ENCODE data around the gene DCC. TPM values are rescaled to one million over a fixed set of nuclear protein-coding genes. Genes with fewer than 3 reads are reported as not detected.

The DCC gene
- total and polyA plus RNA-seq, 2 experiments from 2014 or later, result not detected

DNA sequence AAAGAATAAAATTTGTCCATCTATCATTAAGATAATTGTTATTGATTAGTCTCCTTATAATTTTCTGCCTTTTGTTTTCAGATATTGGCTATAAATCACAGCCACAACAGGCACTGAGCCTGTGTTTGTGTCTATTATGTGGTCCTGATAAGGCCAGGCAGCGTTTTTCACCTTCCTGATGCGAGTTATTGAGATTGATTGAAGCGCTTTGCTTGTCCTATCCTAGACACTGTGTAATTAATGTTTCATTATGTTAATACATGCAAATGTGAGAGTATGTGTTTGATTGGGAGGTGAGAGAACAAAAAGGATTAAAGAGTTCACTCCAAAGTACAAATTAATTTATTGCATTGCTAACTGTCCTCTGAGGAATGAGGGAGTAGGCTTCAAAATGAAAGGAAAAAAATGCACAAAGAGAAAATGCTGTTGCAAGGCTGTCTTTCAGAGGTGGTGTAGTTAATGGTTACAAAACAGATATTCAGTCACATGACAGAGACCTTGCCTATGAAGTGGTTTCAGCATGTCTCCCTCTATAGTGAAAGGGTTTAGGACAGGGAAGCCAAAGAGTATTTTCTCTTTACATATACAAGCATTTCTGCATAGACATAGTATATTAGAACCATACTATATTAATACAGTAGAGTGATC, 391.1 kb downstream of the DCC start:
- H3K4me2 ChIP-seq (ENCODE audit: unreplicated experiment), result no peak overlapping the region
- DNase-seq, result no peak
- 32 to 52% methylated on average over 3 of the region's 3 CpGs for WGBS, 2 experiments (ENCODE audit: low coverage in 1 of 2, low lambda C conversion rate in 2 of 2, missing lambda C conversion rate in 2 of 2)
- H3K36me3 ChIP-seq (ENCODE audit: low read depth), result no peaks in the 10 kb centered on the region
- no peaks in the 10 kb centered on the region for H3K27me3 ChIP-seq (replicated peaks; ENCODE audit: insufficient read depth)
- H3K4me3 ChIP-seq, result no peak overlapping the region
- H3F3A ChIP-seq (ENCODE audit: insufficient read depth), result no peaks in the 10 kb centered on the region
- TF ChIP-seq EZH2 (IDR thresholded peaks at IDR 0.05; ENCODE audit: insufficient read depth, poor library complexity, severe bottlenecking), result no peak
- in situ Hi-C loops (cut with MboI), result no loop called here
- H2AFZ ChIP-seq, result no peak overlapping the region
- H3K9me2 ChIP-seq (ENCODE audit: insufficient read depth), result no peaks in the 10 kb centered on the region
- H3K4me1 ChIP-seq (ENCODE audit: insufficient read depth), result no peaks in the 10 kb centered on the region
- H3K9ac ChIP-seq, result no peak overlapping the region
- H3K27ac ChIP-seq, result no peak overlapping the region
- no peaks in the 10 kb centered on the region for H3K79me2 ChIP-seq (ENCODE audit: insufficient read depth)
- H4K20me1 ChIP-seq (ENCODE audit: insufficient read depth), result no peaks in the 10 kb centered on the region
- H3K9me3 ChIP-seq (ENCODE audit: low read depth), result no peaks in the 10 kb centered on the region

DNA sequence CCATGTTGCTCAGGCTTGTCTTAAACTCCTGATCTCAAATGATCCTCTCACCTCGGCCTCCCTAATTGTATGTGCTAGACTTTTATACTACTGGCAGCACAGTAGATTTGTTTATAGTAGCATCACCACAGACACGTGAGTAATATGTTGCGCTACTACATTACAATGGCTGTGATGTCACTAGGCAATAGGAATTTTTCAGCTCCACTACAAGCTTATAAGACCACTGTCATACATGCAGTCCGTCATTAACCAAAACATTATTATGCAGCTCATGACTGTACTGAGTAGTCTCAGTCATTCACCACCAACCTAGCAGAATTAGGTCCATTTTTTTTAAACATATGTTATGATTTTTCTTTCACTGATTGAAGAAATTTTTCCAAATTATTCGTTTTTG, 398.9 kb downstream of the DCC start:
- Histone ChIP-seq H3K27ac (no peak overlapping the region), H3K9me3 (ENCODE audit: low read depth) (no peaks in the 10 kb centered on the region), H3K4me1 (ENCODE audit: insufficient read depth) (no peaks in the 10 kb centered on the region), H3K36me3 (ENCODE audit: low read depth) (no peaks in the 10 kb centered on the region), H3K9me2 (ENCODE audit: insufficient read depth) (no peaks in the 10 kb centered on the region), H4K20me1 (ENCODE audit: insufficient read depth) (no peaks in the 10 kb centered on the region), H3K9ac (no peak overlapping the region), H3K4me2 (ENCODE audit: unreplicated experiment) (no peak overlapping the region), H2AFZ (no peak overlapping the region), H3K79me2 (ENCODE audit: insufficient read depth) (no peaks in the 10 kb centered on the region), H3K4me3 (no peak overlapping the region), H3K27me3 (replicated peaks; ENCODE audit: insufficient read depth) (no peaks in the 10 kb centered on the region), H3F3A (ENCODE audit: insufficient read depth) (no peaks in the 10 kb centered on the region)
- no peak for DNase-seq
- 23 to 34% methylated on average over 5 of the region's 5 CpGs for WGBS, 2 experiments (ENCODE audit: low coverage in 1 of 2, low lambda C conversion rate in 2 of 2, missing lambda C conversion rate in 2 of 2)
- TF ChIP-seq EZH2phosphoT487 (IDR thresholded peaks at IDR 0.05; ENCODE audit: insufficient read depth, low read depth), result no peak
- no peak for TF ChIP-seq EZH2 (IDR thresholded peaks at IDR 0.05; ENCODE audit: insufficient read depth, poor library complexity, severe bottlenecking)
- in situ Hi-C loops (cut with MboI), result no loop called here

DNA sequence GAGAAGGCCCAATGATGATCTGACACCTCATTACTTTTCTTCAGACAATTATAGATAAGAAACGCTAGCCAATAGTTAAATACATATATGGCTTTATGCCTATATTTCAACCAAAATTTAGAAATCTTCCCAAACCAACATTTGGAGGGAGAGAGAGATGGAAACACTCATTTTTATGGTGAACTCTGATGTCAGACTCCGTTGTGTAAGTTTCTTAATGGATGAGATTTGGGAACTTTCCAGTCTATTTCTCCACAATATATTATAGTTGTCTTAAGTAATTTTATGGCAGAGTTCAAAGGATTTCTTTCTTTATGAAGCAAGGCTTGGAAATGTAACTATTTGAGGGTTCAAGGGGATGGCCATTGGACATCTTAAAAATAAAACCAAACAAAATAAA, 407.0 kb downstream of the DCC start:
- H3K27me3 ChIP-seq (replicated peaks; ENCODE audit: insufficient read depth), result no peaks in the 10 kb centered on the region
- WGBS, 2 experiments (ENCODE audit: low coverage in 1 of 2, low lambda C conversion rate in 2 of 2, missing lambda C conversion rate in 2 of 2), result 15 to 30% methylated on average over 2 of the region's 2 CpGs
- no peaks in the 10 kb centered on the region for H3K9me3 ChIP-seq (ENCODE audit: low read depth)
- TF ChIP-seq EZH2 (IDR thresholded peaks at IDR 0.05; ENCODE audit: insufficient read depth, poor library complexity, severe bottlenecking) (no peak), EZH2phosphoT487 (IDR thresholded peaks at IDR 0.05; ENCODE audit: insufficient read depth, low read depth) (no peak)
- no peaks in the 10 kb centered on the region for H3K36me3 ChIP-seq (ENCODE audit: low read depth)
- no peak overlapping the region for H3K4me2 ChIP-seq (ENCODE audit: unreplicated experiment)
- no peaks in the 10 kb centered on the region for H3K9me2 ChIP-seq (ENCODE audit: insufficient read depth)
- H3K79me2 ChIP-seq (ENCODE audit: insufficient read depth), result no peaks in the 10 kb centered on the region
- no peaks in the 10 kb centered on the region for H3F3A ChIP-seq (ENCODE audit: insufficient read depth)
- no peak for DNase-seq
- H2AFZ ChIP-seq, result no peak overlapping the region
- no peak overlapping the region for H3K27ac ChIP-seq
- in situ Hi-C loops (cut with MboI), result no loop called here
- no peaks in the 10 kb centered on the region for H3K4me1 ChIP-seq (ENCODE audit: insufficient read depth)
- no peak overlapping the region for H3K9ac ChIP-seq
- no peaks in the 10 kb centered on the region for H4K20me1 ChIP-seq (ENCODE audit: insufficient read depth)
- H3K4me3 ChIP-seq, result no peak overlapping the region

DNA sequence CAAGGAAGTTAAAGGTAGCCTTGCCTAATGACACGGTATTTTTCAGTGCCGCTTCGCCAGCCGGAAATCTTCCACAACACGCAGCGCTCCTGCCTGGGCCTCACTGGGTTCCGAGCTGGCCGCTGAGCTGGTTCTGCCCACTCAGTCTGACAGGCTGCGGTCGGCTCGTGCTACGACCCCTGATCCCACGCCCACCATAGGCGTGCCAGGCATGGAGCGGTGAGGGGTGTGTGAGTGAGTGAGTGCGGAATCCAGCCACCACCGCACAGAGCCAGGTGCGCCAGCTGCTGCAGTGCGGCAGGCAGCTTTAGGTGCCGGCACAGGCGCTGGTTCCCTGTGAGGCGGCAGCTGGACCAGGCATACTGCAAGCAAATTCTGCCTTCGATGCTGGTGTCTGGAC, 407.9 kb downstream of the DCC start:
- DNase-seq, result no peak
- no peaks in the 10 kb centered on the region for H3K9me2 ChIP-seq (ENCODE audit: insufficient read depth)
- H3F3A ChIP-seq (ENCODE audit: insufficient read depth), result no peaks in the 10 kb centered on the region
- no peak overlapping the region for H3K27ac ChIP-seq
- no peak overlapping the region for H2AFZ ChIP-seq
- WGBS, 2 experiments (ENCODE audit: low coverage in 1 of 2, low lambda C conversion rate in 2 of 2, missing lambda C conversion rate in 2 of 2), result 69 to 70% methylated on average over 22 of the region's 23 CpGs
- in situ Hi-C loops (cut with MboI), result no loop called here
- H3K4me2 ChIP-seq (ENCODE audit: unreplicated experiment), result no peak overlapping the region
- H3K79me2 ChIP-seq (ENCODE audit: insufficient read depth), result no peaks in the 10 kb centered on the region
- H3K4me3 ChIP-seq, result no peak overlapping the region
- H4K20me1 ChIP-seq (ENCODE audit: insufficient read depth), result no peaks in the 10 kb centered on the region
- H3K4me1 ChIP-seq (ENCODE audit: insufficient read depth), result no peaks in the 10 kb centered on the region
- no peak overlapping the region for H3K9ac ChIP-seq
- H3K27me3 ChIP-seq (replicated peaks; ENCODE audit: insufficient read depth), result no peaks in the 10 kb centered on the region
- H3K36me3 ChIP-seq (ENCODE audit: low read depth), result no peaks in the 10 kb centered on the region
- no peaks in the 10 kb centered on the region for H3K9me3 ChIP-seq (ENCODE audit: low read depth)
- TF ChIP-seq EZH2phosphoT487 (IDR thresholded peaks at IDR 0.05; ENCODE audit: insufficient read depth, low read depth), result no peak
- TF ChIP-seq EZH2 (IDR thresholded peaks at IDR 0.05; ENCODE audit: insufficient read depth, poor library complexity, severe bottlenecking), result no peak

DNA sequence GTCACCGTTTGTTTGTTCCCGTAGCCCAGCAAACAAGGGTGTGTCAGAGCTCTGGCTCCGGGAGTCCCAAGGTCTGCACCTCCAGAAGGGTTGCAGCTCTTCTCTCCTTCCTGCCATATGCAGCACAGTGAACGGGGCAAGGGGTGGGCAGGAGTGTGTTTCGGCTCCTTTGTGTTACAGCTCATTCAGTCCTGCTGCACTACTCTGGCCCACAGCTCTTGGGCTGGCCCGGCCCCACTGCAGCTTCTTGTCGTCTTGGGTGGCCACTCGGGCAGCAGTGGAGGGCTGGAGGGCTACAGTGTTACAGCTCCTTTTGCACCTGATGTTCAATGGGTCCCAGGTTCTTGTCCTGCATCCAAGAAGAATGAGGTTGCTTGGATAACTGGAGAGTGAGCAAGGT, 408.3 kb downstream of the DCC start:
- Histone ChIP-seq H3K27me3 (replicated peaks; ENCODE audit: insufficient read depth) (no peaks in the 10 kb centered on the region), H4K20me1 (ENCODE audit: insufficient read depth) (no peaks in the 10 kb centered on the region), H3K9me3 (ENCODE audit: low read depth) (no peaks in the 10 kb centered on the region), H3K27ac (no peak overlapping the region), H3K4me2 (ENCODE audit: unreplicated experiment) (no peak overlapping the region), H3K4me3 (no peak overlapping the region), H3K9me2 (ENCODE audit: insufficient read depth) (no peaks in the 10 kb centered on the region), H3K79me2 (ENCODE audit: insufficient read depth) (no peaks in the 10 kb centered on the region), H3K4me1 (ENCODE audit: insufficient read depth) (no peaks in the 10 kb centered on the region), H2AFZ (no peak overlapping the region), H3F3A (ENCODE audit: insufficient read depth) (no peaks in the 10 kb centered on the region), H3K36me3 (ENCODE audit: low read depth) (no peaks in the 10 kb centered on the region), H3K9ac (no peak overlapping the region)
- 44 to 46% methylated on average over 8 of the region's 8 CpGs for WGBS, 2 experiments (ENCODE audit: low coverage in 1 of 2, low lambda C conversion rate in 2 of 2, missing lambda C conversion rate in 2 of 2)
- TF ChIP-seq EZH2phosphoT487 (IDR thresholded peaks at IDR 0.05; ENCODE audit: insufficient read depth, low read depth), result no peak
- in situ Hi-C loops (cut with MboI), result no loop called here
- DNase-seq, result no peak
